ENCODE data around the gene BCL11B.
A peak's percentile ranks its signal among the peaks of the same experiment; 100 is the strongest.

Gene BCL11B
- 0 to 0.32 (median 0.02) reads per million in 18 experiments for total RNA-seq

DNA sequence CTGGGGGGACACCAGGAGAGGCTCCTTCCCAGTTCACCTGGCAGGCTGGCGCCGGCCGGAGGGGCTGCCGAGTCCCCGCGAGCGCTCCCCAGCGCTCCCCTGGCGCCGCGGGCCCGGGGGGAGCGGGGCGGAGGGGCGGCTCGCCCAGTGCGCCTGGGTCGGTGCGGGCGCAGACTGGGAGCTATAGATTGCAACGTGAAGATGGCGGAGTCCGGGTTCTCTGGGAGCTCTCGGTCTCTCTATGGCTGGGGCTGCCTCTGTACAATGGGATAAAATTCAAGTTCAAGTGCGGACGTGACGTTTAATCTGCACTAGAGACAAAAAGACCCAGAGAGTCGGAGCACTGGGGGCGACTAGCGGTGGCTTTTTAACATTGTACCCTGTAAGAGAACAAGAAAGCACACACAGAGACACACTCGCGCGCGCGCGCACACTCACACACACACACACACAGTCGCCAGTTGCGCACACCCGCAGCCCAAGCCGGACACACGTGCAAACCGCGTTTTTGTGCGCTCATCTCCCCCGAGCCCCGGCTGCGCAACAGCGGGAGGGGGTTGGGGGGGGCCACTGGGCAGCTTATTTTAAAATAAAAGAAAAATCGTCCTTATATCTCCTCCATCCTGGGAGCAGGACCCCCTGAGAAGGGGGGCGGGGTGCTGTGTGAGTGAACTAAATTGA lies at the start of gene BCL11B:
BCL11B (minus strand) TSS at position 247 of the 681 bp plus-strand sequence. CDS start 979 bp downstream, outside the sequence.
- peak; percentile 19 to 31 for DNase-seq

DNA sequence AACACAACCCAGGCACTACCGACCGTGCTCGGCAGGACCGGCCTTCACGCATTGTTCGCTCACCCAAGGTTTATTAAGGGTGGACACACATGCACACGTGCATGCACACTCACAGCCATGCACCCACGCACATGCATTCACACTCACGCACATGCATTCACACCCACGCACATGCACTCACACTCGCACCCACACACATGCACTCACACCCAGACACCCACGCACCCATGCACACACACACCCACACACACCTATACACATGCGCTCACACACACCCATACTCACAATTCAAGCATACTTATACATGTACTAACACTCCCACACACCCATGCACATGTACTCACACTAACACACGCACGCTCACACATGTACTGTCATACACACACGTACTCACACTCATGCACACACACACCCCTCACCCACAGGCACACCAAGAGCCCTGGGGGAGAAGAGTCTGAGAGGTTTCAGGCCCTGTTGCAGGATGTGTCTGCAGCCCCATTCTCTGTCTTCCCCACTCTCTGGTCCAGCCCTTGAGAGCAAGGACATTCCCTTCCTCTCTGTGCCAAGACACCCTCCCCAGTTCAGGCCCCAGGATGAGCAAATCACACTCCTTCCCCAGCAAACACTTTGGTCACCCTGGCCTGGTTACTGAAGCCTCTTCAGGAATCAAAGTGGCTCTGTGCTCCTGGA lies 49.4 kb upstream of the BCL11B start:
- no peak for DNase-seq

DNA sequence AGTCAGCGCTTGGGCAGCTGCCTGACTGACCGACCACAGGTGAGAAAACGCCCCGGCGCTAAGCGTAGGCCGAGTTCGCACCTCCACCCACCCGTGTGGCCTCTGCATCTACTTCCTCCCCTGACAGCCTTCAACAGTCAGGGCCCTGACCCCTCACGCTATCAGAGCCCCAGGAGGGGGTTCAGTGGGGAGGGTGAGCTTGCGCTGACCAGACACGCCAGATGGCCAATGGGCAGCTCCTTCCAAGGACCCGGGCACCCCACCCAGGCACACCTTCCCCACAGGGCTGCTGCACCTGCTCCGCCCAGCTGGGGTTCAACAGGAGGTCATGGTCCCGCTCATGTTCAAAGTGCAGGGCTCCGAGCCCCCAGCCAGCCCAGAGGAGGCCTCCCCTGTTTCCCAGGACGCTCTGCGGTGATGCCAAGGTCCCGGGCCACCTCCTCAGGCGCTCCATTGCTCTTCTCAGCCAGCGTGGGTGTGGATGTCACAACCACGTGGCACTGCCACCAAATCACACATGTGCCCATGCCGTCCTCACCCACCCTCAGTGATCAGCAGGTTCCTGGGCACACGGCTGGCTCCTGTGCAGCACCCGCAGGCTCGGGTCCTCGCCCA lies 48.7 kb upstream of the BCL11B start:
- DNase-seq: no peak

DNA sequence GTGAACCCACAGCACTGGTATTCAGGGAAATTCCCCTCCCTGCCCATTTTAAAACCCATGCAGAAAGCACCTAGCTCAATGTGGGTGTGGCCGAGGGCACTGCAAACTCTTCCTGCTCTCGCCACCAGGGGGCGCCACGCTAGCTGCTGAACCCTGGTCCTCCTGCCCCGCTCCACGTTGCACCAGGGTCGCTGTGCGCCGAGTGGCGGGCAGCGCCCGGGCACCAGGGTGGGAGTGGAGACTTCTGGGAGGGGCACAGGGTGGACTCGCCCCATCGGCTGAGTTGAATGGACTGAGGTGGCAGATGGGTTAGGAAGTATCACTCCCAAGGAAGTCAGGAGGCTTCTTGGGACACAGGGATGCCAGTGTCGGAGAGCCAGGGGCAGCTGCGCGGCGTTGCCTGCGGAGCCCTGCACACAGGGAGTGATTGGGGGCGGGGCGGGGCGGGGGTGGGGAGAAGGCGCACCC lies 48.1 kb upstream of the BCL11B start:
- peak; percentile 10 to 44 for DNase-seq

DNA sequence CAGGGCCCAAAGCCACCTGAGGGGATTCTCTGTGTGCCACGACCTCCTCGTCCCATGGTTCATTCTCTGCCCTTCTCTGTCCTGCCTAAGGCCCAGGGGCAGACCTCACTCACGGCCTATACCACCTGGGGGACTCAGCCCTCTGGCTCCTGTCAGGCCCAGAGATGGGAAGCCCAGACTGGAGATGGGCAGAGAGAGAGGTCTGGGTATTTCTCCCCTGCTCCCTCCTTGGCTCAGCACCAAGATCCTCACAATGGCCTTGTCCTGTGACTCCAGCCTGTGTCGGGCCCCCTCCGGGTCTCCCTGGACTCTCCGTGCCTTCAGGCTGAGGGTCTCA lies 46.9 kb upstream of the BCL11B start:
- DNase-seq: no peak

DNA sequence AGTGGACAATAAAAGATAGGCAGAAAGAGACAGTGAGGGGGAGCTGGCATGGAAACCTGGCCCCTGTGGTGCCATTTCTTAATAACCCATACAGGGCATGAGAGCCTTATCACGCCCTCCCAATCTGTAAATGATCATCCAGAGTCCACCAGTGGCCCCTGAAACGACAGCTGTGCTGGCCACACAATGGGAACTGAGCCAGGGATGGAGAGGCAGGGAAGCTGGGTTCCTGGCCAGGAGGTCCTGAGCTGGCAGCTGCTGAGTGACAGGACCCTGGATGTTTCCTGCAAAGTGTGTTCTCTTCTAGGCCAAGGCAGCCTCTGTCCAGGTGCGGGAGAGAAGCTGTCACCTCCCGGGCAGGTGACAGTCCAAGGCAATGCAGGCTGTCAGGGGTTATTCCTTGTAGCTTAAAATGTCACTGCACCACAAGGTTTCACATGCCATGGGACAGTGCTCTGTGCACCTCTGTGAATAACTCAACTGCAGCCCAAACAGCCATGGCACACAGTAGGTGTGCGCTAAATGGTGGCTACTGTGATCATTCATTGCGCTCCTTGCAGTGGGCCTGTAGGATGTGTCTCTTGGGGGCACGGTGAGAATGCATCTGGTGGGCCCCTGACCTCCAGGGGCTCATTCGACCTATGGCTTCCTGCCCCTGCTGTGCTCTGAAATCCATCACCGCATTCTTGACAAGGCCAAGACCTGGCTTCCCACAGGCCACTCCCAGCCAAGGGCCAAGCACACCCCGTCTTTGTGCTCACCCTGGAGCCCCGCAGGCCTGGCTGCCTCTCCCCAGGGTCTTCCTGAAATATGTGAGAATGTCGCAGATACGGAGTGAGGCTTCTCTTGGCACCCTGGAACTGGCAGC lies 46.3 kb upstream of the BCL11B start:
- DNase-seq: no peak

DNA sequence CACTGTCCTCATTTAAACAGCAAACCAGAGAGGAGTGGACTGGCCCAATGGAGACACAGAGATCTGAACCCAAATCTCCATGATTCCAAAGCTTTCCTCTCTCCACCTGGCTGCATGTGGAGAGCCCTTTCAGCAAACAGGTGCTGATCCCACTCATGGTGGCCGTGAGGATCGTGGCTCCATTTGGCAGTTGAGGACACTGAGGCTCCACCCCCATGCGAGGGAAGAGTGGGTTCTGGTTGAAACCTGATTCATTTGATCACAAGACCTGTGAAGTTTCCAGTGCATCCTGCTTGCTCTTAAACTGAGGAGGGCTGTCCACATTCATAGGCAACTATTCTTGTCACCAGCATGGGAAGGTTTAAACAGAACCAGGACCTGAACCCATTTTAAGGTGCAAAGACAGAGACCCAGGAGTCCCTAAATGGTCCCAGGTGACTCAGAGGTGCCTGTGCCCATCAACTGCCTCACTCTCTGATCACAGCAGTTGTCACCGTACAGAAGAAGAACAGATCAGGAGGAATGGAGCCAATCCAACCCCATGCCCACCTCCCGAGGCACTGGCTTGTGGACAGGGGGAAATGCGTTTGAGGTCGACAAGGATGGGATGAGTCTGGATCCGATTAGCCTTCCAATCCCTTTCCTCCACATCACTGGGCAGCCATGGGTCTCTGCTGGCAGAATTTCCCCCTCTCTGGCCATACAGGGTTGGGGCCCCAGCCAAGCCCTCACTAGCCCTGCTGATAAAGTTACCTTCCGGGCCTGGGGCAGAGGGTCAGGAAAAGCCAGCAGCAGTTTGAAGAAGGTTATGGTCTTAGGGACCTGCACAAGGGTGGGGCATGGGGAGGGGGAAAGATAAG lies 45.5 kb upstream of the BCL11B start:
- DNase-seq: no peak

DNA sequence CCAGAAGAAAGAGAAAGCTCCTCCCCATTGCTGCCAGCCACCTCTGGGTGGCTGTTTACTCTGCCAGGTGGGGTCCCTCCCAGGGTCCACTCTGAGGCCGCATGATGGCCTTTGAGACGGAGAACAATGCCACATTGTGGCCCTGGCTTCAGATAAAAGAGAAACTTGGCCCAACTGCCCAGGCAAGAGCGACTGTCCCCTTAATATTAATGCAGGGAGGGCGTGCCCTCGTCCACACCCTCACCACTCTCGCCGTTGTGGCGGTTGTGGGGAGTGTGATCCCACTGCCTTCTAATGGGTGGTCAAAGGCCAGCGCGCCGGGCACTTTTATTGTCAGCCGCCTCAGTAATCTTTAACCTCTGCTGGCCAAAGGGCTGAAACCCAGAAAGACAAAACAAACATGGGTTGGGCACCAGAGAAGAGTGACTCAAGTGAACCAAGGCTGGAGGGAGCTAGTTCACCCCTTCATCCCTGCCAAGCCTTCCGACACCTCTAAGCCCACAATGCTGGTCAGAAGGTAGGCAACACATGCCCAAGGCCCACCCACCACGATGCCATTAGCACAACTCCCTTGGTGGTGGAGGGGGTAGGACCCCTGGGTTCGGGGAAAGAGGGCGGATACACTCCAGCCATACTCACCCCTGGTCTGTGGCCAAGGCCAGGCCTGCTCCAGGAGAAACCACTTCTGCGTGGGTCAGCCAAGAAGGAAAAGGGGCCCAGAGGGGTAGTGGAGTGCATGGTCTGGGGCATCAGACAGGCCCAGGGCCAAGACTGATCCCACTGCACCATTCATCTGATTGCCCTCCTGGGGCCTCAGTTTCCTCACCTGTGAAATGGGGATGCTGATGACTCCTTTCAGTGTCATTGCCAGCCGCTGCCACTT lies 44.5 kb upstream of the BCL11B start:
- DNase-seq: no peak

DNA sequence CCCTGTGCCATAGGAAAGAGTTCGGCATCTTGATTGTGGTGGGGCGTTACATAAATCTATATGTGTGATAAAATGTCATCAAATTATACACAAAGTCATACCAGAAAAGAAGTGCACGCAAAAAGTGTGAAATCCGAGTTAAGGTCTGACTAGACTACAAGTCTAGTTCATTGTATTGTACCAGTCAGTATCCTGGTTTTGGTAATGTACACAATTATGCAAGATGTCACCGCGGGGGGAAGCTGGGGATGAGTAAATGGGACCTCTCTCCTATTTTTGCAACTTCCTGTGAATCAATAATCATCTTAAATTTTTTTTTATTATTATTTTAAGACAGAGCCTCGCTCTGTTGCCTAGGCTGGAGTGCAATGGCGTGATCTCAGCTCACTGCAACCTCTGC lies 43.2 kb upstream of the BCL11B start:
- DNase-seq: peak in 1 of 2 donors; percentile 3

DNA sequence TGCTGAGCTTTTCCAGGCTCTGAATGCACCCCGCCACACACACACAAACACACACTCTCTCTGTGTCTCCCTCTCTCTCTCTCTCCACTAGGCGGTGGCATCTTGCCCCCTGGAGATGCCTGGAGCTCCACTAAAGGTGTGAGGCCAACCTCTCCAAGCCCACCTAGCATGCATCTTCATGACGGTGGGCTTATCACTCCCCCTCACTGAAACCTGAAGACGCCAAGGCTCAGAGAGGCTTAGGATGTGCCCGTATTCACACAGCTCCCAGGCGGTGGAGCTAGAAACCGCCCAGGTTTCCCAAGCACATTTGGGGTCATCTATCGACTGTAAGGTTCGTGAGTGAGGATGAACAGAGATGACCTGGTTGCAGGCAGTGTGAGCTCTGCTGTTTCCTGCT lies 42.6 kb upstream of the BCL11B start:
- DNase-seq: no peak

DNA sequence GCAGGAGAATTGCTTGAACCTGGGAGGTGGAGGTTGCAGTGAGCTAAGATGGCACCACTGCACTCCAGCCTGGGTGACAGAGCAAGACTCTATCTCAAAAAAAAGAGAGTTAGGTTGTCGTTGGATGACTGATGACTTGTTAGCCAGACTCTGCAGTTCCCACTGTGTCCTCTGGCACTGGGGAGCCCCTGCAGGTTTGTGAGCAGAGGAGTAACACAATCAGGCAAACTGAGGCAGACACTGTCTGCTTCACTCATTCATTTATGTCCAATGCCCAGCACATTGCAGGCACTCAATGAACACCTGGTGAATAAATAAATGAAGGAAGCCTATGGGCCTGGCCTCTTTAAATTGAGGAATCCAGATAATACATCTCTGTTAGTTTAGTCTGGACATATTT lies 41.2 kb upstream of the BCL11B start:
- no peak for DNase-seq

DNA sequence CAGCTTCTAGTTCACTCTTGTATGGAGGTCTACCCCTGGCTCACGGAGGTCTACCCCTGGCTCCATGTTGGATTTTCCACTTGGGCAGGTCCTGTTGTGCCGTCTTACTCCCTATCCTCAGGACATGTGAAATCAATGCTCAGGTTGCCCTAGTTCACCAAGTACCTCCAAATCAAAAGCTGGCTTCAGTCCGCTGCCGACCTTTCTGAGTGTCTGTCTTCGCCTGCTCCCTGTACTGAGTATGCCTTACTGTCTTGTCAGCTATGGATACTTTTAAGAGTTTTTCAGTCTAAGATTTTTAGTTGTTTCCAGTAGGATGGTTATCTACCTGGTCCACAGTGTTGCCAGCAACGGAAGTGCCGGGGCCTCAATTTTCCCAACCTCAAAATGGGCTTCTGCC lies 40.1 kb upstream of the BCL11B start:
- no peak for DNase-seq

DNA sequence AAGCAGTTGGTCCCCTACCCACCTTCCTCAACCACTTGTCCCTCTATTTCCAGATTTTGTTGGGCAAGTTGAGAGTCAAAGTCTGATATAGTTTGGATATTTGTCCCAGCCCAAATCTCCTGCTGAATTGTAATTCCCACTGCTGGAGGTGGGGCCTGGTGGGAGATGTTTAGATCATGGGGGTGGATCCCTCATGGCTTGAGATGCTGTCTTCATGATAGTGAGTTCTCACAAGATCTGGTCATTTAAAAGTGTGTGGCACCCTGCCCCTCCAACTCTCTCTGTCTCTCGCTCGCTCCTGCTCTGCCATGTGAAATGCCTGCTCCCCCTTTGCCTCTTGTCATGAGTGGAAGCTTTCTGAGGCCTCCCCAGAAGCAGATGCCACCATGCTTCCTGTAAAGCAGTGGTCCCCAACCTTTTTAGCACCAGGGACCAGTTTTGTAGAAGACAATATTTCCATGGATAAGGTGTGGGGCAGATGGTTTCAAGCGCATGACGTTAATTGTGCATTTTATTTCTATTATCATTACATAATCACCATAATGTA lies 37.3 kb upstream of the BCL11B start:
- no peak for DNase-seq

DNA sequence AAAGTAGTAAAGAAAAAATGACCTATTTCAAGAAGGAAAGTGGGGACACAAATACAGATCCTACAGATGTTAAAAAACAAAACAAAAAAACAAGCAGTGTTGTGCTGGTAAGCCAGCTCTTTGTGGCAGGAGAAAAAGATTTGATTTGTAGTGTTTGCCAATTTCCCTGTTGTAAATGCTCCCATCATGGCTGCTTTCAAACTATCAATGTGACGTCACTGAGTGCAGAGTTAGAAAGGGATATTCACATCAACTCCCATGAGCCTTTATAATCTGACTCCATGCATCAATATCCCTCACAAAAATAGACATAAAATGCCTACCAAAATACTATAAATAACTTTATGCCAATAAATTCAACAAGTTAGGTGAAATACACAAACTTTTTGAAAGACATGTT lies 32.2 kb upstream of the BCL11B start:
- DNase-seq: no peak

DNA sequence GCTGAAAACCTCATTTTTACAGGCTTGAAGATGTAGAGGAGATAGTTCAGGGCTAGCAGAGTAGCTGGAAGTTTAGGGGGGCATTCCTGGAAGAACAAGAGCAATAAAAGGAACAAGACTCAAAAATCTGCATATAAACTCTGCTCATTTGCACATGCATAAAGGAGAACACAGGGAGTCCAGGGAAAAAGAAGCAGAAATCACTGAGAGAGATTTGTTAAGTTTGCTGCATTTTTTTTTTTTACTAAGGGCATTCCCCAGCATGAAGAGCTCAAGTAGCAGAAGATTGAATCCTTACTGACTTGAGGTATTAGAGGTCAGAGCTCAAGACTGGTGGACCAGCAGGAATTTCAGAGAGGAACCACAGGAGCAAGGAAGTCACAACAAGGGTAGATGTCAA lies 28.2 kb upstream of the BCL11B start:
- no peak for DNase-seq

DNA sequence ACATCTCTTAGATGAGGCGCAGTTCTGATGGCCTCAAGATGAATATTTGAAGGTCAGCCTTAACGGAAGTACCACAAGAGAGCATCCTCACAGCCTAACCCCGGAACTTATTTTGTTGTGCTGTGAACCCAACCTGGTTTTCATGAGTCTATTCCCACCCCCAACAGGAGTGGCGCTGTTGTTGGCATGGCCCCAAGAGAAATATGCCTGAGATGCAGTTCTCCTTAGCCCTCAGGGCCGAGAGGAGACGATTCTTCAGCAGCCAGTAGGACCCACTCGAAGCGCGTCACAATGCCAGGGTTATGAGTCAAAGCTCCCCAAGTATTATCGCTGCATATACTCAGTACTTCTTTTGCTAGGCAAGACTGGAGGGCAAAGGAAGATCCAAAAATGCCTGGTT lies 24.5 kb upstream of the BCL11B start:
- no peak for DNase-seq

DNA sequence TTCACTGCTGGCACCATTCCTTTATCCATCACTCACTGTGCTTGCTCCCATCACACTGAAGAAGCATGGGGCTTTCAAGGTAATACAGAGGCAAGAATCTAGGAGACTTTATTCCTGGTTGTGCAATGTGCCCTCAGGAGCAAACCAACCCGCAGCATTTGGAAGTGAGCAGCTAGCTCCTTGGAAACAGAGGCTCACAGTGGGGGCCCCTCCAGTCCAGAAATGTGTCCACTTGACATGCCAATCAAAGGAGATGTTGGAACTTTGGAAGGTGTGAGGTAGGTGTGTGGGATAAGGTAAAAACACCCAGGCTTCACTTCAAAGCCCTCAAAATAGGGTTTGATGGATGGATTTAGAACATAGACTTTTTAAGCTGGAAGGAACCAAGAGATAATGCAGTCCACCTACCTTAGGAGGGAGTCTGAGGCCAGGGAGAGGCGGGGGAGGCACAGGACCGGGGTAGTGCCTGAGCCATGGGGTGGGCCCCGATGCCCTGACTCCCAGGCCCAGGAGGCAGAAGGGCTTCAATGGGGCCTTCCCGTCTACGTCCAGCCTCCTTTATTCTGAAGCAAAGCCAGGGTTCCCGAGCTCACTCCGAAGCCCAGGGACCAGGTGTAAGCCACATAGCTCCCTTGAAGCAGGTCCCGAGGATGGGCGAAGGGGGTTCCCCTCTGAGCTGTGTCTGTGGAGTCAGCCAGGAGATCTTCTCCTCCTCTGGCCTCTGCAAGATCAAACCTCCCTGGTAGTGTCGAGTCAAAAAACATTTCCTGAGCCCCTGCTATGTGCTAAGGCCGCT lies 17.6 kb upstream of the BCL11B start:
- no peak for DNase-seq

DNA sequence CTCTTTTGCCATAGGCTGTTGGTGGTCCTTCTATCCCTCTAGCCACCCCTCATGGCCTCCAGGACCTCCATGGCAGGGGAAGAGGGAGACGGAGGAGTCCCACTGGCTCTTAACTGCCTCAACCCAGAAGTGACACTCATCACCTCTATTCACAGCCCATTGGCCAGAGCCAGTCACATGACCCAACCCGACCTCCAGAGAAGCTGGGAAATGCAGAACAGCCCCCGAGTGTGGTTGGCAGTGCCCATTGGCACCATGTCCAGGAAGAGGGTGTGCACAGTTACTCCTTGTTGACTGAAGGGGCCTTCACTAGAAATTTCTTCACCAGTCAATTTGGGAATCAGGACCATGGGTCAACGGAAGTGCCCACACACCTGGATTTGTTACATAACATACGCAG lies 17.0 kb upstream of the BCL11B start:
- DNase-seq: no peak

DNA sequence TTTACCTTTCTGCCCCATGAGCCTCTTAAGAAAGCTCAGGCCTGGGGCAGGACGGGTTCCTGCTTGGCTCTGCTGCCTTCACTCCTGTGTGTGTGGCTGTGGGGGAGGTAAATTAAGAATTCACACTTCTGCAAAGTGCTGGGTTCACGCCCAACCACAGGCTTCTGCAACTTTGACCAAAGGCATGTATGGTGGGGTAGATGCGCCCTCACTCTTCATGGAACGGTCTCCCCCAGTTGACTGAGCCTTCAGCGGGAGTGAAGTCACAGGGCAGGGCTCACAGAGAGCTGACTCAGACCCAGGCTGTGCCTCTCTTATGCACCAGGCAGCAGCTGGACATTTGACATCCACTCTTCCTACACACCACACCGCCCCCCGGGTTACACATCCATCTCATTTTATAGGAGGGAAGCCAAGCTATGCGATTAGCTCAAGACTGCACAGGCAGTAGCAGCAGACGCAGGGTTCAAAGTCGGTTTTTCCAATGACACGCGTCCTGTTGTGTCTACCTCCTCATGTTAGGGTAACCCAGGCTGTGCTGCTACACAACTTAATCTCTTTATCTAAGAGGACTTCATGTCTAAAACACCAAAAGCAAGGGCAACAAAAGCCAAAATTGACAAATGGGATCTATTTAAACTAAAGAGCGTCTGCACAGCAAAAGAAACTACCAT lies 15.4 kb upstream of the BCL11B start:
- no peak for DNase-seq
